Amniotic epithelial cell (primary cell): ENCODE measurements around the gene FOXN3.
A peak's percentile ranks its signal among the peaks of the same experiment; 100 is the strongest.

Source experiments
- DNase-seq: peaks from one replicate; pipeline ENCODE4 v3.0.0-alpha.2; 2010; ENCODE audit warnings: low read depth

The FOXN3 gene

GRCh38 chr14:89430391-89431236, 13.6 kb upstream of the FOXN3 start:
- DNase-seq, result no peak

- DNase-seq, result no peak
Observed at GRCh38 chr14:89429199-89430181, 12.5 kb upstream of the FOXN3 start.

GRCh38 chr14:89428546-89429198, 11.6 kb upstream of the FOXN3 start:
- no peak for DNase-seq

DNA sequence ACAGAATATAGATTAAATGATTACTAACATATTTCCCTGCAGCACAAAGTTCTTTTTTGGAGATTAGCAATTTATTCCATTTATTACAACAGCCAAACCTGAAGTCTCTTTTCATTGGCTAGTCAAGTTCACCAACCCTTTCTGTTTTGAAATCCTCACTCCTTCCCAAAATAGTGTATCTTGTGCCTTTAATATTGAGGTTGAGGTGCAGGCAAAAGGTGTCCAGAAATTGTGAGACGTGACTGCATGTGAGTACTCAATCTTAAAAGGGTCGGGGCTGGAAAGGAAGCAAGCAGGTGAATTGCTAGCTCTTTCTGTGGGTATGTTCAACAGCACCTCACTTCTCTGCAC, 11.1 kb upstream of the FOXN3 start:
- DNase-seq, result no peak

DNA sequence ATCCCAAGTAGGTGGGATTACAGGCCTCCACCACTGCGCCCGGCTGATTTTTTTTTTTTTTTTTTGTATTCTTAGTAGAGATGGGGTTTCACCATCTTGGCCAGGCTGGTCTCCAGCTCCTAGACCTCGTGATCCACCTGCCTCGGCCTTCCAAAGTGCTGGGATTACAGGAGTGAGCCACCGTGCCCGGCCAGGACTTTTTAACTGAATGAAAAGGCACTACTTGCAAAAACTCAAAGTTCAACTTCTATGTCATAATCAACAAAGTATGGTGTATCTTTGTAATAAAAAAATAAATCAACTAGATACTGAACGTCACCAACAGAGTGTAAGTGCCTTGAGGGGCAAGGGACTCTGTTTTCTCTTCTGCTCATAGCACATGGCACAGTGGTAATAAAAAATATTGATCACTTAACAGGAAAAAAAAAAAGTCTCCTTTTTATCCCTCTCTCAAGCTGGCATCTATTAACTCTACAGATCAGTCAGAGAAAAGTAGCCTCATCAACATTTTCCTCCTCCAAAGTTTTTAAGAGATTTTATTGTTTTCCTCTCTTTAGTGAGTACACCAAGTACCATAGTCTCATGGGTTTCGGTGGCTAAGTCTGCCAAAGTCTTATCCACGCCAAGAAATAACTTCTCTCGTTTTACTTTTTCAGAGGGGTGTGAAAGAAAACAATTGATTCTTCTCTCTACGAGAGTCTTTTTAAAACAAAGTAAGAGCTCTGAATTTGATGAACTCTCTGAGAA, 10.6 kb upstream of the FOXN3 start:
- no peak for DNase-seq

DNA sequence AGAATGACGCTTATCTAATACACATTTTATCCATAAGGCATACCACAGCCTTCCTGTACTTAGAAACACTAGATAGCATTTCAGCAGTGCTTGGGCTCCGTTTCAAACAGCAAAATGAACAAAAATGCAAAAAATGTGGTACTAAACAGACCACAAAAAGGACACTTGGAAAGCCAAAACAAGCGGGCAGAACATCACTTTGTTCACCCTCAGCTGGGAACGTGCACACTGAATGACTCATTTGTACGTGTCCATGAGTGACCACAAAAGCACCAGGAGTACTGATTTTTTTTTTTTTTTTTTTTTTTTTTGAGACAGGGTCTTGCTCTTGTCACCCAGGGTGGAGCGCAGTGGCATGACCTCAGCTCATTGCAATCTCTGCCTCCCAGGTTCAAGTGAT, 8.9 kb upstream of the FOXN3 start:
- DNase-seq, result peak; percentile 96

GRCh38 chr14:89424241-89424640, 7.2 kb upstream of the FOXN3 start:
- DNase-seq, result no peak

GRCh38 chr14:89422952-89423345, 5.9 kb upstream of the FOXN3 start:
- DNase-seq, result no peak

DNA sequence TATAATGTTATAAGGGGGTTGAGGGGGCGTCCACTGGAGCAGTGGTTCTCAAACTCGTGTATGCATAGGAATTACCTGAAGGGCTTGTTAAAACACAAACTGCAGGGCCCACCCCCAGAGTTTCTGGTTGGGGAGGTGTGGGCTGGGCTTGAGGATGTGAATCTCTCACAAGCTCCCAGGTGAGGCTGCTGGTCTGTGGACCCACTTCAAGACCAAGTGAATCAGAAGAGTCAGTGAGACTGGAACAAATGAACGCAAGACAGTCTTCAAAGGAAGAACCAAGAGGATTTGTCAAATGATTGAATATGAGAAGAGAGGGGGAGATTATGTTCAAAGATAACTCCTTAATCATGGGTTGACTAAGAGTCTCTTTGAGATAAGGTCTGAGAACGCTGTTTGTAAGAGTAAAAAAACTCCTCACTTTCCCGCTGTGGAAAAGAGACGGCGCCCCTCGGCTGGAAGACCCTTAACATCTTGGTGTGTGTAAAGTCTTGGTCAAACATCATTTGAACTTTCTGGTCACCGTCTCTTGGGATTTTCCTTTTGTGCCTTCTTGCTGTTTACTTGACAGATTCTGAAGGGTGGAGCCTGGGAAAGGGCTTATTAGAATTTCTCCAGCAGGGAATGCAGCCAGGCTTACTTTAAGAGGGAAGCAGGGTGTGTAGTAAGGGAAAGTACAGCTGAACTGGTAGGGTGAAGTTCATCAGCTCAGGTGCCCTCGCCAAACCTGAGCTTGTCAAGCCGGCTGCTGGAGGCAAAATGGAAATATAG, 5.3 kb upstream of the FOXN3 start:
- DNase-seq, result peak; percentile 87

DNA sequence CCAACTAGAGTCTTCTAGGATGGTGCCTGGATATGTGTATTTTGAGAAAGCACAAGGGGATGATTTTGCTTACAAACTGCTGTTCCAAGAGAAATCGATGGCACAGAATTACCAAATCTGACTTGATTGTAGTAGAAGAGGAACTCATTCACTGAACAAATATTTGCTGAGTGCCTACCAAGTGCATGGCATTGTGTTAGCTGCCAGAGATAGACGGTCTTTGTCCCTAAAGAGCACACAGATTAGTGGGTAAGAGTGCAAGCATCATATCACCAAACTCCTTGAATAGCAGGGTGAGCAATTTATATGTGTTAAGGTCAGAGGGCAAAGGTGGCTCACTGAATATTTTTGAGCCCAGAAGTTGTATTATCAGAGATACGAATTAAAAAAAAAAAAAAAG, 3.5 kb upstream of the FOXN3 start:
- no peak for DNase-seq

DNA sequence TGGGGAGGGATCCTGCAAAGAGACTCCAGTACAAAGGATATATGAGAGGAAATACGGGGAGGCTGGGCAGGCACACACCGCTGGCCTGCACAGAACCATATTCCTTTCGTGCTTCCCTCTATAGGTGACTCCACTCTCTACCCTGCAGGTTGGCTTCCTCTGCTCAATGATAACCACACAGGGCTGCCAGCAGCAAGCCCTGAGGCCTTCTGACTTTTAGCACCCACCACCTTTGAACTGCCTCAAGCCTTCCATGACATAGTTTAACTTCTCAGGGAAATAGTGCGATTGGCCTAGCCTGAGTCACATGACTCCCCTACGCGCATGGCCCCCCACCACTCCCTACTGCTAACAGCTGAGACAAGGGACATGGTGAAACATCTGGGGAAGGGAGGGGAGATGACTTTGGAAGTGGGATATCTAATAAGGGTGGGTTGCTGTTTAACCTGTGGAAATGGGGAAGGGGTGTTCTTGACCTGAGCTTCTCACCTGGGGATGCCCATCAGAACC, 3.0 kb upstream of the FOXN3 start:
- DNase-seq, result no peak

DNA sequence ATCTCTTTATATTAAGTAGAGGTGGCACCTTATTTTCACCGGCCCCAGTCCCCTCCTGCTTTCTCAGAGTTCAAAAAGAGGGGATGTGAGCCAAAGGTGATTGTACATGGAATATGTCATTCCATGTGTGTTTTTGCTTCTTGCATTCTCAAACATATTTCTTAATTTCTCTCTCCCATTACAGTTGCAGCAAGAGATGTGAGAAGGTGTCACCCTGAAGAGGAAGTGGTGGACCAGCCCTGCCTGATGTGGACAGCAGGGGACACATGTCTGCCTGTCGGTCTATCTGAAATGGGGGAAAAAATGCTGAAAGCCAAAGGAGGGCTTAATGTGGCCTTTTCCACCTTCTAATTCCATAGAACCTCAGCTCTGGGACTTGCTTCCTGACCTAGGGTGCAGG, 1.9 kb upstream of the FOXN3 start:
- no peak for DNase-seq

DNA sequence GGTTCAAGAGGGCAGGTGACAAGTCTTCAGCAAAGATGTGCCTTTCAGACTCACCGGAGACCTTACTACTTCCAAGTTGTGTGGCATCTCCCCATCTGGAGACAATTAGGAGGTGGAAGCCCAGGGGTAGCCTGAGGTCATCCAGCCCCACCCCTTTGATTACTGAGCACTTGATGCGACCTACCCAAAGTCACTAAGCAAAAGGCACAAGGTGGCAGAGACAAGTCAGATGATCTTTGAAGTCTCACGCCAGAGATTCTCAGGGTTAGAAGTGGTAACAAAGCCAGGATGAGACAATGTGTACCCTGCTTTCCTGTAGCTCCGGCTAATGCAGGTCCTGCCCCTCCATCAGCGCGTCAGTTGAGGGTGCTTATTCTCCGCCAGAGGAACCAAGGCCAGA, 1.4 kb upstream of the FOXN3 start:
- no peak for DNase-seq

GRCh38 chr14:89417465-89418225, 612 bp upstream of the FOXN3 start:
- no peak for DNase-seq

GRCh38 chr14:89416002-89416995, 734 bp downstream of the FOXN3 start:
- DNase-seq, result peak; percentile 98

GRCh38 chr14:89415159-89415558, 1.9 kb downstream of the FOXN3 start:
- DNase-seq, result no peak

- DNase-seq, result no peak
Observed at GRCh38 chr14:89411976-89412375, 5.1 kb downstream of the FOXN3 start.

- DNase-seq, result no peak
Observed at GRCh38 chr14:89409961-89410360, 7.1 kb downstream of the FOXN3 start.
